CD4-positive, alpha-beta T cell treated with Interleukin-10 for 1 hour (primary cell): ENCODE measurements around the gene FOSL1.
A peak's percentile ranks its signal among the peaks of the same experiment; 100 is the strongest.

Experiments used
- DNase-seq: peaks from one replicate; pipeline ENCODE4 v3.0.0-alpha.2; 2020

FOSL1 gene

GRCh38 chr11:65919573-65920371 is 19.6 kb upstream of the FOSL1 start:
- peak; percentile 71 for DNase-seq

DNA sequence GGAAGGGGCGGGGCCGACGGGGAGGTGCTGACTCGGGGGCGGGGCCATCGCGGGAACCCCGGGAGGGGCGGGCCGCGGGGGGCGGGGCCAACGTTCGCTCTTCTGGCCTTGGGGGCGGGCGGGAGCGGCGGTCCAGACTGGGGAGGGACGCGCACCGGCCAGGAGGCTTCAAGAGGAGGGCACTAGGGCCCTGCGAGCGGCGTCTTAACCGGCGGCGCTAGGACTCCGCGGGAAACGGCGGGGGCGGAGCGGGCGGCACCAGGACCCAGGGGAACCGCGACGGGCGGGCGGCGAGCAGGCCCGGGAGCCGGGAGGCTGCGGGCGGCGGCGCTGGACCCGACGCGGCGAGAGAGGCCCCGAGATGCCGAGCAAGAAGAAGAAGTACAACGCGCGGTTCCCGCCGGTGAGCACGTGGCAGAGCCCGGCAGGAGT is 19.0 kb upstream of the FOSL1 start, which contains the start of gene DRAP1:
Gene DRAP1 (plus strand): TSS at position 286 of the 432 bp plus-strand sequence. CDS start 76 bp downstream, at position 362.
- DNase-seq = peak; percentile 98

DNA sequence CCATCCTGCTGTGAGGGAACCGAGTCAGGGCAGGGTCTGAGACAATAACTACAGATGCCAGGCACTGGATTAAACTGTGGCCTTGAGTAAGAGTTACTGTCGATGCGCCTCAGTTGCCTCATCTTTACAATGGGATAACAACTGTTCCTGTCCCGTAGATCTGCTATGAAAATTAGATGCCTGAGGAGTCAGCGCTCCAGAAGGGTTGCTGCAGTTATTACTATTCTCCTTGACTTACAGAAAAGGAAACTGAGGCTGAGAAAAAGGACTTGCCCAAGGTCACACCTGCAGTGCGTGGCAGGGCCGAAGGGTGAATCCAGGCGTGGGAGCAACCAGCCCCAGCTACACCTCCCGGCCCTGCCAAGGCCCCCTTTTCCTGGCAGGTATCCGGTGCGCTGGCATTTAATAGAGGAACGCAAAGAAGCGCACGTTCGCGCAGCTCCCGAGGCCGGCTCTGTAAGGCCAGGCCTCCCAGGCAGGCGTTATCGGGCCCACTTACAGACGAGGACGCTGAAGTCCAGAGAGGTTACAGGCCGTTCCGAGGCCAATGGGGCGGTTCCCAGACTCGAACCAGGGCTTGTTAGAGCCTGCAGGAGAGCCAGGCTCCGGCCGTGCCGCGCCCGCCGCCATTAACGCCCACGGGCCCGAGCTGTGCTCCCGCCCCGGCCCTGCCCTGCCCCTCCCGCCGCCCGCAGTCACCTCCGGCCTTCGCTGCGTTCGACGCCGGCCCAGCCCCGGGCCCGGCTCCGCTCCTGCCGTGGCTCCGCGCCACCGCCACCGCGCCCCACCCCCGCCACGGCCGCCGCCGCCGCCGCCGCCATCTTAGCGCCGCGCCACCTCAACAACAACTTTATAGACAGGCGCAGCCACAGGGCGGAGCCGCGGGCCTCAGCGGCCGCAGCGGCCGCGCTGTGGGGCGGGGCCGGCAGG is 18.3 kb upstream of the FOSL1 start, which contains the start of gene C11orf68:
Gene C11orf68 (minus strand): TSS at position 852 of the 930 bp plus-strand sequence. CDS start 31 bp downstream, at position 821.
- DNase-seq = no peak

GRCh38 chr11:65917434-65918210 is 17.4 kb upstream of the FOSL1 start:
- DNase-seq = no peak

DNA sequence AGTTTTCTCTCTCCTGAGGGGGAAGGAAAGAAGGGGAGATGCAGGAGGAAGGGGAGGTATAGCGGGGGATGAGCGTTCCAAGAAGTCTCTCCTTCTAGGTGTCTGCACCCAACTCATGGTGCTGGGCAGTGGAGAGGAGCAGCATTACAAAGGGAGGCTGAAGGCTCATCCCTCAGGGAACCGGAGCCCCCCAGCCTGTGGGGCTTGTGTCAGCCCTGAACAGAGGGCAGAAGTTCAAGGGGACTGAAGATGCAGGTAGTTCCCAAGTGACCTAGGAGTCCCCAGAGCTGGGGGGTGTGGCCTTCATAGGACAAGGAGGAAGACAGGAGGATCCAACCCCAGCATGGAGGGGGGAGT is 16.9 kb upstream of the FOSL1 start:
- DNase-seq = no peak

- DNase-seq = no peak
These were observed 16.2 kb upstream of the FOSL1 start for GRCh38 chr11:65916391-65916790.

DNA sequence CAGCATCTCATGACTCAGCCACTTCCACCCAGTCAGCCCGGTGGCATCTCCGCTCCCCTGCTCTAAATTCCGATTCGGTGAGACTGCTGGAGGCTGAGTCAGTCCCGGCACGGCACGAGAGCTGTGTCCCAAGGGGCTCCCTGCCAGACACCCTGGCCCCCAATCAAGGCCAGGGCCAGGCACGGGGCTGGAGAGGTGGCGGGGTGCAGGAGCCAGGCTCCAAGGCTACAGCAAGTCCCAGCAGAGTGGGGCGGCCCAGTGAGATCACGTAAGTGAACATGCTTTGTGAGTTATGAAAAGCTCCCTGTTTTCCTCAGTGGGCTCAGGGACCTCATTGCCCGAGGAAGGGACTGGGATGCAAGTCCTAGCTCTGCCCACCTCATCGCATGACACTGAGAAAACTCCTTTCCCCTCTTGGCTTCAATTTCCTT is 15.6 kb upstream of the FOSL1 start:
- no peak for DNase-seq

GRCh38 chr11:65915101-65915820 is 15.1 kb upstream of the FOSL1 start:
- no peak for DNase-seq

GRCh38 chr11:65912845-65913244 is 12.7 kb upstream of the FOSL1 start:
- no peak for DNase-seq

GRCh38 chr11:65911682-65912568 is 11.7 kb upstream of the FOSL1 start:
- DNase-seq = no peak

DNA sequence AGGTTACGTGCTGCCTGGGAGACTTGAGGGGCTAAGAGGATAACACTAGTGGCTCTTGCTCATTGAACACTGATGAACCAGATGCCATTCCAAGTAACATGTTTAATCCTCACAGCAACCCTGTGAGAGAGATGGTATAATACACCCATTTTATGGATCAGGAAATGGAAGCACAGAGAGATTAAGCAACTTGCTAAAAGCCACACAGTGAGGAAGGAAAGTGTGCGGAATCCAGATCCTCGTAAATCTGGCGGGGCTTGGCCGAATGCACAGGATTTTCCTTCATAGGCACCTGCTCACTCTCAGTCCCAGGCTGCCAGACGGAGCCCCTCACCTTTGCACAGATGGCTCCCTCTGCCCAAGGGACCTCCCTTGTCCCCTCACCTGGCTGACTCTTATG is 7.7 kb upstream of the FOSL1 start:
- no peak for DNase-seq

- no peak for DNase-seq
These were observed 6.4 kb upstream of the FOSL1 start for GRCh38 chr11:65906602-65907001.

- no peak for DNase-seq
These were observed 3.5 kb upstream of the FOSL1 start for GRCh38 chr11:65903715-65904114.

DNA sequence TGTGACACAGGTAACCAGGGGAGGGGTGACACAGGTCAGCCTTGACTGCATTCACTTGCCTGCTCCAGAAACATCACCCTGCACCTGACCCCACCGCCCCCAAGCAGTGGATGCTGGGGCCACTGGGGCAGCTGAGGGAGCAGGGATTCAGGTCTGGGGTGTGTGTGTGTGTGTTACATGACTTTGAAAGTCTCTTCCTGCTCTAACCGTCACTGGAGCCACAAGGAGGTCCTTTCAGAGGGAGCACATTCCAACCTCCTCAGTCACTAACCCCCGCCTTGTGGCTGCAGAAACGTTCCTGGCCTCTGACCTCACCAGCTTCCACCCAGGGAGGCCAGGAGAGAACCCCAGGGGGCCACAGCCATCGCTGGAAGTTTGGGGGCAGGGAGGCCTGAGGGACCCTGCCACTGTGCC is 2.9 kb upstream of the FOSL1 start:
- DNase-seq = no peak

DNA sequence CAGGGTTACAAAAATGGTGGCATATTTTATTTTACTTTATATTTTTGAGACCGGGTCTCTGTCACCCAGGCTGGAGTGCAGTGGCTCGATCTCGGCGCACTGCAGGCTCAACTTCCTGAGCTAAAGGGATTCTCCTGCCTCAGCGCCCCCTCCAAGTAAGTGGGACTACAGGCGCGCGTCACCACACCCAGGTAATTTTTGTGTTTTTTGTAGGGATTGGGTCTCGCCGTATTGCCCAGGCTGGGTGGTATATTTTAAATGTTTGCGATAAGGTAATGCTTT is 652 bp upstream of the FOSL1 start:
- DNase-seq = no peak

GRCh38 chr11:65899356-65900124 is 648 bp downstream of the FOSL1 start:
- peak; percentile 58 for DNase-seq

GRCh38 chr11:65898656-65899355 is 1.4 kb downstream of the FOSL1 start:
- DNase-seq = no peak

- DNase-seq = no peak
These were observed 3.1 kb downstream of the FOSL1 start for GRCh38 chr11:65897020-65897471.
